Measurements from ENCODE around the gene TEKT2. TPM values are rescaled to one million over a fixed set of nuclear protein-coding genes. Genes with fewer than 3 reads are reported as not detected.
A peak's percentile ranks its signal among the peaks of the same experiment; 100 is the strongest.

The TEKT2 gene
- total RNA-seq, 1 experiment from 2014 or later: 0.31 TPM

DNA sequence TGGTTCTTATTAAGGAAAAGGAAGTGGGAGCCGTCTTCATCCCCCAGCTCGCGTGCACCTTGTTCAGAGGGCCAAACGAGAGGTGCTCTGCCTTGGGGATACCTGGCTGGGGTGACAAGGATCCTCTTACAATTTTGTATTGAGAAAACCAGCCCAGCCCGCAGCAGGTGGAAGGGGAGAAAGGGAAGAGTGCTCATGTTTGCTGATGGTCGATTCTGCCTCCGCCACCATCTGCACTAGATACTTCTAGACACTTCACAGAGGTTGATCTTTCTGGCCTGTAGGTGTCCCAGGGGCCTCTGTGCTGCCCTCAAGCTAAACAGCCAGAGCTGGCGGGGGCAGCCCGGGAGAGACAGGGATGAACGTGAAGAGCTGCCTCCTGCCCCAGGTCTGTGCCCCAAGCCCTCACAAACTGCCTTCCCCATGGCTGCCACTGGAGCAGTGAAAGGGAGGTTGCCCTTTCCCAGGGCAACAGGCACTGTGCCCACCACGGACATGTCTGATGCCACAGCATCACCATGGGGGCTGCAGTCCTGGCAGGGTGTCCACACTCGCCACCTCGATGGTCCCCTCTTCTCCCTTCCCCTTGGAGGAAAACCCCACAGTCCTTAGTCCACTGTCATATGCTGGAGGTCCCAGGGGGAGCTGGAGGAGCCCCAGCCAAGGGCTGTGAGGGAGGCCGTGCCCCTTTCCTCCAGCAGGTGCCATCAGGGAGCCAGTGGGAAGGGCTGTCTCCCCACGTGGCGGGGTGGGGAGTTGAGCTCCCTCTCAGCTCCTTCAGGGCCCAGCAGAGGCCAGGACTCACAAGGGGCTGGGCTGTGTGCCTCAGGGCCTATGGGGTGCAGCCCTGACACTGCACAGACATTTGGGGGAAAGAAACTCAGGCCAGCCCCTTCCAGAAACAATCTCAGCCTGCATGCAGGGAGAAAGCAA lies 12.9 kb downstream of the TEKT2 start:
- Mint-ChIP-seq H3K36me3 (ENCODE audit: insufficient read depth, unreplicated experiment) (peaks cover 24% of the 10 kb centered on the region), H3K9me3 (ENCODE audit: low read depth, unreplicated experiment) (no peaks in the 10 kb centered on the region), H3K27me3 (ENCODE audit: unreplicated experiment) (no peaks in the 10 kb centered on the region), H3K4me3 (ENCODE audit: low read depth, unreplicated experiment) (no peak overlapping the region), H3K27ac (ENCODE audit: unreplicated experiment) (no peak overlapping the region), H3K4me1 (ENCODE audit: low read depth, unreplicated experiment) (peaks cover 10% of the 10 kb centered on the region)
- intact Hi-C loops (cut with micrococcal nuclease; ENCODE audit: unreplicated experiment): no loop called here
- no TSS peak for BruUV-seq (replicated peaks)
- TF ChIP-seq, protein P1, sequence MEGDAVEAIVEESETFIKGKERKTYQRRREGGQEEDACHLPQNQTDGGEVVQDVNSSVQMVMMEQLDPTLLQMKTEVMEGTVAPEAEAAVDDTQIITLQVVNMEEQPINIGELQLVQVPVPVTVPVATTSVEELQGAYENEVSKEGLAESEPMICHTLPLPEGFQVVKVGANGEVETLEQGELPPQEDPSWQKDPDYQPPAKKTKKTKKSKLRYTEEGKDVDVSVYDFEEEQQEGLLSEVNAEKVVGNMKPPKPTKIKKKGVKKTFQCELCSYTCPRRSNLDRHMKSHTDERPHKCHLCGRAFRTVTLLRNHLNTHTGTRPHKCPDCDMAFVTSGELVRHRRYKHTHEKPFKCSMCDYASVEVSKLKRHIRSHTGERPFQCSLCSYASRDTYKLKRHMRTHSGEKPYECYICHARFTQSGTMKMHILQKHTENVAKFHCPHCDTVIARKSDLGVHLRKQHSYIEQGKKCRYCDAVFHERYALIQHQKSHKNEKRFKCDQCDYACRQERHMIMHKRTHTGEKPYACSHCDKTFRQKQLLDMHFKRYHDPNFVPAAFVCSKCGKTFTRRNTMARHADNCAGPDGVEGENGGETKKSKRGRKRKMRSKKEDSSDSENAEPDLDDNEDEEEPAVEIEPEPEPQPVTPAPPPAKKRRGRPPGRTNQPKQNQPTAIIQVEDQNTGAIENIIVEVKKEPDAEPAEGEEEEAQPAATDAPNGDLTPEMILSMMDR (IDR thresholded peaks at IDR 0.05; ENCODE audit: unreplicated experiment): no peak
- DNase-seq: peak; percentile 37
- CTCF ChIA-PET: interaction anchor here (0.5 to 1.4 kb wide), 6 partner anchors 8 to 91 kb away, joined by 3 to 14 read pairs (median 4); partner anchors contain the start of gene TRAPPC3

DNA sequence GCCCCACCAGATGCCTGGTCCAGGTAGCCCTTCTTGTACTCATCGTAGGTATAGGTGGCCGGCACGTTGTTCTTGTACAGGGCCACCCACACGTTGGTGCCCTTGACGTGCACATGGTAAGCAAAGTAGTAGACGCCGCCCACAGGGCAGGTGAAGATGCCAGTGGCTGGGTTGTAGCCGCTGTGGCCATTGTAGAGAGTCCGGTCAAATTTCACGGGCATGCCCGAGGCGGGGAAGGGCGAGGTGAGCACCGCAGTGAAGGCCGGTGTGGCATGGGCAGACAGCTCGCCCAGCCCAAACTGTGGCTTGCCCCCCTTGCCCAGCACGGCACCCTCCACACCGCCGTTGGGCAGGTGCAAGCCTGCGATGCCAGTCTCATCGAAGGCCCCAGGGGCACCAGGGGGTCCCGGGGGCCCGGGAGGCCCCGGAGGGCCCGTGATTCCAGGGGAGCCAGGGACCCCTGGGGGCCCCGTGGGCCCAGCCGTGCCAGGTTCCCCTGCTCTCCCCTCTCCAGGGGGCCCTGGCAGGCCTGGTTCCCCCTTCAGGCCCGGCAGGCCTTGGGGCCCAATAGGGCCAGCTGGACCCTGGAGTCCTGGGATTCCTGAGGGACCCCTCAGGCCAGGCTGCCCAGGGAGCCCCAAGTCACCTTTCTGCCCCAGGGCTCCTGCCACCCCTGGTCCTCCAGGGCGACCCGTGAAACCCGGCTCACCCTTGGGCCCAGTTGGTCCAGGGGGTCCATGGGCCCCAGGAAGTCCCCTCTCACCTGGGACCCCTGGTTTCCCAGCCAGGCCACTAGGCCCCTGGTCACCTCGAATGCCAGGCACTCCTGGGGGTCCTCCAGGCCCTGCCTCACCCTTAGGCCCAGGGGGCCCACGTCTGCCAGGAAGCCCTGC lies 14.0 kb downstream of the TEKT2 start:
- Mint-ChIP-seq H3K27ac (ENCODE audit: unreplicated experiment) (no peak overlapping the region), H3K4me1 (ENCODE audit: low read depth, unreplicated experiment) (peaks cover 10% of the 10 kb centered on the region), H3K36me3 (ENCODE audit: insufficient read depth, unreplicated experiment) (peaks cover 17% of the 10 kb centered on the region), H3K9me3 (ENCODE audit: low read depth, unreplicated experiment) (no peaks in the 10 kb centered on the region), H3K4me3 (ENCODE audit: low read depth, unreplicated experiment) (no peak overlapping the region), H3K27me3 (ENCODE audit: unreplicated experiment) (no peaks in the 10 kb centered on the region)
- no peak for DNase-seq
- TF ChIP-seq, protein P1 (IDR thresholded peaks at IDR 0.05; ENCODE audit: unreplicated experiment): no peak
- BruUV-seq (replicated peaks): no TSS peak
- CTCF ChIA-PET: interaction anchor here (0.9 to 1.1 kb wide), 3 partner anchors 9 to 51 kb away, joined by 3 to 14 read pairs (median 4); partner anchors contain the start of gene TRAPPC3
- intact Hi-C loops (cut with micrococcal nuclease; ENCODE audit: unreplicated experiment): no loop called here

DNA sequence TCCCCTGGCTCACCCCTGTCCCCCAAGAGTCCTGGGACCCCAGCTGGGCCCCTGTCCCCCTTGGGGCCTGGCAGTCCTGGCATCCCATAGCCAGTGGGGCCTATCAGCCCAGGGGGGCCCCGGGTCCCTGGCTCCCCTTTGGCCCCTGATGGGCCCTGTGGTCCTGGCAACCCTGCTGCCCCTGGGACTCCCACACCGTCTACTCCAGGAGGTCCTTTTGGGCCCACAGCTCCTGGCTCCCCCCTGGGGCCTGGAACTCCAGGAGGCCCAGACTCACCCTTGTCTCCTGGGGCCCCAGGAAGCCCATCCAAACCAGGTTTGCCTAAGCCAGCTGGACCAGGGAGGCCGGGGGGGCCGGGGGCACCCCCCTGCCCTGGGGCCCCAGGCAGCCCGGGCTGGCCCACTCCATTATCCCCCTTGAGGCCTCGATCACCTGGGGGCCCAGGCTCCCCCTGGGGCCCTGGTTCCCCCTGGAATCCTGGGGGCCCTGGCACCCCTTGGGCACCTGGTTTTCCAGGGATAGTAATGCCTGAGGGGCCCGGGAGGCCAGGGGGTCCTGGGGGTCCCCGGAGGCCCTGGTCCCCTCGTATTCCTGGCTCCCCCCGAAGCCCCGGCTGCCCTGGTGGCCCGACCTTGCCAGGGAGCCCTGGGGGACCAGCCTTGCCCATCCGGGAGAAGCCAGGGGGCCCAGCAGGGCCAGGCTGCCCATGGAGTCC lies 14.9 kb downstream of the TEKT2 start:
- intact Hi-C loops (cut with micrococcal nuclease; ENCODE audit: unreplicated experiment): loop anchor here (1.0 kb wide), 1 partner anchor 35 kb away; no protein-coding TSS in a partner anchor
- no peaks in the 10 kb centered on the region for H3K27me3 Mint-ChIP-seq (ENCODE audit: unreplicated experiment)
- no TSS peak for BruUV-seq (replicated peaks)

More for the DNA sequence above, 14.9 kb downstream of the TEKT2 start:
- no peak overlapping the region for H3K4me3 Mint-ChIP-seq (ENCODE audit: low read depth, unreplicated experiment)
- CTCF ChIA-PET: no interaction called here
- no peak overlapping the region for H3K27ac Mint-ChIP-seq (ENCODE audit: unreplicated experiment)
- TF ChIP-seq, protein P1 (IDR thresholded peaks at IDR 0.05; ENCODE audit: unreplicated experiment): no peak
- H3K4me1 Mint-ChIP-seq (ENCODE audit: low read depth, unreplicated experiment): peaks cover 10% of the 10 kb centered on the region
- H3K9me3 Mint-ChIP-seq (ENCODE audit: low read depth, unreplicated experiment): no peaks in the 10 kb centered on the region
- H3K36me3 Mint-ChIP-seq (ENCODE audit: insufficient read depth, unreplicated experiment): peaks cover 12% of the 10 kb centered on the region
- no peak for DNase-seq

Measured in Calu3 (cell line).